Measurements from ENCODE around the gene LRCH4.
"Not testable (repeated sequence)": the region's sequence is repeated elsewhere in the genome, so short reads cannot be mapped to it uniquely, and the experiment has no call there.

The LRCH4 gene

DNA sequence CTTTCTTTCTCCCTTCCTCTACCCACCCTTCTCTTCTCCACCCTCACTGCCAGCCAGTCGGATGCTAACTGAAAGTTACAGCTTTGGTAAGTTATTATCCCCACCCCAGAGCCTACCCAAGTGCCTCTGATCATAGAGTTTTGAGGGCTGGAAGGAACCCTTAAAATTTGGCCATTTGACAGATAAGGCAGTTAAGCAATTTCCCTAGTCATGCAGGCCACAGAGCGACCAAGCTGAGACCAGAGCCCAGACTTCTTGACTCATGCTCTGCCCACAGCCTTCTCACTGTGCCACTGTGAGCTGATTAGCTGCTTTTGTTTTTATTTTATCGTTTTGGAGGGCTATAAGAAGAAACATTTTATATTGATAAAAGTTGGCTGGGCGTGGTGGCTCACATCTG lies 29.4 kb downstream of the LRCH4 start:
- TF ChIP-seq, protein P1, sequence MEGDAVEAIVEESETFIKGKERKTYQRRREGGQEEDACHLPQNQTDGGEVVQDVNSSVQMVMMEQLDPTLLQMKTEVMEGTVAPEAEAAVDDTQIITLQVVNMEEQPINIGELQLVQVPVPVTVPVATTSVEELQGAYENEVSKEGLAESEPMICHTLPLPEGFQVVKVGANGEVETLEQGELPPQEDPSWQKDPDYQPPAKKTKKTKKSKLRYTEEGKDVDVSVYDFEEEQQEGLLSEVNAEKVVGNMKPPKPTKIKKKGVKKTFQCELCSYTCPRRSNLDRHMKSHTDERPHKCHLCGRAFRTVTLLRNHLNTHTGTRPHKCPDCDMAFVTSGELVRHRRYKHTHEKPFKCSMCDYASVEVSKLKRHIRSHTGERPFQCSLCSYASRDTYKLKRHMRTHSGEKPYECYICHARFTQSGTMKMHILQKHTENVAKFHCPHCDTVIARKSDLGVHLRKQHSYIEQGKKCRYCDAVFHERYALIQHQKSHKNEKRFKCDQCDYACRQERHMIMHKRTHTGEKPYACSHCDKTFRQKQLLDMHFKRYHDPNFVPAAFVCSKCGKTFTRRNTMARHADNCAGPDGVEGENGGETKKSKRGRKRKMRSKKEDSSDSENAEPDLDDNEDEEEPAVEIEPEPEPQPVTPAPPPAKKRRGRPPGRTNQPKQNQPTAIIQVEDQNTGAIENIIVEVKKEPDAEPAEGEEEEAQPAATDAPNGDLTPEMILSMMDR (IDR thresholded peaks at IDR 0.05; ENCODE audit: borderline replicate concordance, insufficient read depth, low read depth, low read length), result no peak
- H3K4me3 ChIP-seq (ENCODE audit: low read depth, low read length), result no peak overlapping the region

DNA sequence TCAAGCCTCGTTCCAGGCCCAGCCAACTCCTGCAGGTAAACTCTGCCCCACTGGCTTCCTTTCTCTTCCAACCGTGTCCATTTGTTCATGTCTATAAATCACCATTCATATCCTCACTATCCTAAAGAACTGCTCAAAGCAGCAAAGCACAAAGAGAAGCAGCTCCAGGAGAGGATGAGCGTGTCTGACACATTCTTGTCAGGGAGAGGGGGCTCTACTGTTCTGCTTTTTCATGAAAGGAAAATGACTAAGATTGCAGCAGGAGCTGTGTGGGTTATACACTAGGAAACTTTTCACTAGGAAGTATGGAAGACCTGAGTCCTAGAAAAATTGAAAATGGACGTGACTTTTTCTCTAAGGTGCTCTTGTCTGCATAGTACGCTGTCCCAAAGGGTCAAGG lies 30.2 kb downstream of the LRCH4 start:
- TF ChIP-seq, protein P1 (IDR thresholded peaks at IDR 0.05; ENCODE audit: borderline replicate concordance, insufficient read depth, low read depth, low read length), result no peak
- H3K4me3 ChIP-seq (ENCODE audit: low read depth, low read length), result no peak overlapping the region

- TF ChIP-seq, protein P1 (IDR thresholded peaks at IDR 0.05; ENCODE audit: borderline replicate concordance, insufficient read depth, low read depth, low read length), result no peak
- no peak overlapping the region for H3K4me3 ChIP-seq (ENCODE audit: low read depth, low read length)
Measured at GRCh38 chr7:100553032-100553431, 32.9 kb downstream of the LRCH4 start.

DNA sequence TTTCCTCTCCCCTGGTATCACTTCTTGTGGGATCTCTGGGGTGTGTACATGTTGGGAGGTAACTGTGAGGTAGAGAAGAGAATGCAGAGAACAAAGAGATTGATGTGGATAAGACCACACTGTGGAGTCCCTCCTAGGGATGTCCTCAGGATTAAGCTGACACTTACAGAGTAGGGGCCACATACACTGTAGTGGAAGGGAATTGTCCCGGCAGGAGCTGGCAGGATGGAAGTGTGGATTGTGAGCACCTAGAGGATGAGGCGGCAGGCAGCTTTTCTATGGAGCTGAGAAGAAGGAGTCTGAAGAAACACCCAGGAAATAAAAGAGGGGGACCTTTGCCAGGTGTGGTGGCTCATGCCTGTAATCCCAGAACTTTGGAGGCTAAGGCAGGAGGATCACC lies 33.4 kb downstream of the LRCH4 start:
- TF ChIP-seq, protein P1 (IDR thresholded peaks at IDR 0.05; ENCODE audit: borderline replicate concordance, insufficient read depth, low read depth, low read length), result no peak
- H3K4me3 ChIP-seq (ENCODE audit: low read depth, low read length), result no peak overlapping the region

GRCh38 chr7:100548446-100548845 lies 37.5 kb downstream of the LRCH4 start:
- H3K4me3 ChIP-seq (ENCODE audit: low read depth, low read length), result not testable (repeated sequence)

GRCh38 chr7:100547872-100548271 lies 38.1 kb downstream of the LRCH4 start:
- TF ChIP-seq, protein P1 (IDR thresholded peaks at IDR 0.05; ENCODE audit: borderline replicate concordance, insufficient read depth, low read depth, low read length), result no peak
- no peak overlapping the region for H3K4me3 ChIP-seq (ENCODE audit: low read depth, low read length)

DNA sequence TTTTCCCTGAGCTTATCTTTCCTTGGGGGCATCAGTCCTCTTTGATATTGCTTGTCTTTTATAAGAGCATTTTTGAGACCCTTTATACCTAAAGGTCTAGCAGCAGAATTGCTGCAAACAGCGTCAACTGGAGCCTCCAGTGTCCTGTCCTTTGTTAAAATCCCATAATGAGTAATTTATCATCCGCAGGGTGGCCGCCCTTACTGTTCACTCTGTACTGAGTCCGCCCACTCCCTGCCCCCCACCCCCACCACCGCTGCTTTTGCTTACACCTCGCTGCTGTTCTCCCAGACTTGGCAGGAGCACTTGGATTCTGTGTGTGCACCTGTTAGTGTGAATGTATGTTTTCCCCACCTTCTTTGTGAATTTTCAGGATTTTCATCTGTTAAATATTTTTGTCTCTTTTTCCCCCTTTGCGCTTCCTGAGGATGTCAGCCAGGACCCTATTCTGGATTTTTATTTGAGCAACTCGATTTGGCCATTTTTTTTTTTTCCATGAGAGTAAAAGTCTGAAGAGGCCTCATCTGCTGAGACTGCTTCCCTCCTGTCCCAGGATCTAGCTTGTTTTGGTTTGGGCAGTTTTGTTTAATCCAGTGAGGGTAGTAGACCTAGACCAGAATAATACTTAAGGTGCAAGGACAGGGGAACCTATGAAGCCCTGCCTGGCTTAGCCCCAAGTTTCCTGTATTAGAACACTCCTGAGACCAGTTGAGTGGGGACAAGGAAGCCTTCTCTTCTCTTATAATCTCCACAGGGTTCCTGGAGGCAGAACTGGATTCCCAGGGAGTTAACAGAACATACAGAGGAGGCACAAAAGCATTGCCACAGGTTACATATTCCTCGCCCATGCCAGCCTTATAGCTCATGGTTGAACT lies 38.8 kb downstream of the LRCH4 start:
- TF ChIP-seq, protein P1 (IDR thresholded peaks at IDR 0.05; ENCODE audit: borderline replicate concordance, insufficient read depth, low read depth, low read length), result no peak

More for the DNA sequence above, 38.8 kb downstream of the LRCH4 start:
- H3K4me3 ChIP-seq (ENCODE audit: low read depth, low read length), result no peak overlapping the region

Measured in GM12875 (cell line).